ENCODE data around the gene PIEZO2.

Gene PIEZO2

GRCh38 chr18:10950876-10951630 lies 198.3 kb downstream of the PIEZO2 start:
- Histone ChIP-seq H3K36me3 (ENCODE audit: insufficient read depth, low read length) (peaks cover 4% of the 10 kb centered on the region; the same call in 1 of the 2 replicates), H3K9me2 (ENCODE audit: low read depth, low read length) (no peaks in the 10 kb centered on the region), H4K20me1 (ENCODE audit: insufficient read depth, low read length) (no peaks in the 10 kb centered on the region), H3F3A (ENCODE audit: insufficient read depth, low read length) (no peaks in the 10 kb centered on the region), H2AFZ (ENCODE audit: low read length) (no peak overlapping the region), H3K4me1 (ENCODE audit: insufficient read depth, low read length, severe bottlenecking) (peaks cover 78% of the 10 kb centered on the region), H3K4me2 (ENCODE audit: low read length) (peak overlapping the region; percentile 60), H3K79me2 (ENCODE audit: insufficient read depth, low read length) (no peaks in the 10 kb centered on the region), H3K27me3 (ENCODE audit: insufficient read depth, low read length) (no peaks in the 10 kb centered on the region), H3K27ac (ENCODE audit: low read depth, low read length, poor library complexity, severe bottlenecking) (peak overlapping the region; percentile 97), H3K9ac (ENCODE audit: low read length) (peak overlapping the region; percentile 71), H3K4me3 (ENCODE audit: low read depth, low read length, poor library complexity, severe bottlenecking) (peak overlapping the region; percentile 57), H3K9me3 (ENCODE audit: low read length) (peaks cover 11% of the 10 kb centered on the region)
- no peak for TF ChIP-seq EZH2 (IDR thresholded peaks at IDR 0.05; ENCODE audit: borderline replicate concordance, low read length)
- no peak for TF ChIP-seq CTCF (IDR thresholded peaks at IDR 0.05; ENCODE audit: low read length)

- Histone ChIP-seq H4K20me1 (ENCODE audit: insufficient read depth, low read length) (no peaks in the 10 kb centered on the region), H3K27me3 (ENCODE audit: insufficient read depth, low read length) (no peaks in the 10 kb centered on the region), H3F3A (ENCODE audit: insufficient read depth, low read length) (no peaks in the 10 kb centered on the region), H3K4me2 (ENCODE audit: low read length) (peak overlapping the region; percentile 60), H3K36me3 (ENCODE audit: insufficient read depth, low read length) (peaks cover 4% of the 10 kb centered on the region; the same call in 1 of the 2 replicates), H3K9ac (ENCODE audit: low read length) (peak overlapping the region; percentile 71), H2AFZ (ENCODE audit: low read length) (no peak overlapping the region), H3K4me1 (ENCODE audit: insufficient read depth, low read length, severe bottlenecking) (peaks cover 70% of the 10 kb centered on the region), H3K9me3 (ENCODE audit: low read length) (peaks cover 19% of the 10 kb centered on the region), H3K27ac (ENCODE audit: low read depth, low read length, poor library complexity, severe bottlenecking) (peak overlapping the region; percentile 97), H3K79me2 (ENCODE audit: insufficient read depth, low read length) (no peaks in the 10 kb centered on the region), H3K9me2 (ENCODE audit: low read depth, low read length) (no peaks in the 10 kb centered on the region), H3K4me3 (ENCODE audit: low read depth, low read length, poor library complexity, severe bottlenecking) (peak overlapping the region; percentile 57)
- TF ChIP-seq EZH2 (IDR thresholded peaks at IDR 0.05; ENCODE audit: borderline replicate concordance, low read length), result no peak
- no peak for TF ChIP-seq CTCF (IDR thresholded peaks at IDR 0.05; ENCODE audit: low read length)
These were observed 199.1 kb downstream of the PIEZO2 start for GRCh38 chr18:10950080-10950875.

- Histone ChIP-seq H4K20me1 (ENCODE audit: insufficient read depth, low read length) (no peaks in the 10 kb centered on the region), H3F3A (ENCODE audit: insufficient read depth, low read length) (no peaks in the 10 kb centered on the region), H3K4me1 (ENCODE audit: insufficient read depth, low read length, severe bottlenecking) (peaks cover 64% of the 10 kb centered on the region), H2AFZ (ENCODE audit: low read length) (no peak overlapping the region), H3K79me2 (ENCODE audit: insufficient read depth, low read length) (no peaks in the 10 kb centered on the region), H3K9me3 (ENCODE audit: low read length) (peaks cover 23% of the 10 kb centered on the region), H3K9me2 (ENCODE audit: low read depth, low read length) (no peaks in the 10 kb centered on the region), H3K9ac (ENCODE audit: low read length) (peak overlapping the region; percentile 71), H3K4me3 (ENCODE audit: low read depth, low read length, poor library complexity, severe bottlenecking) (peak overlapping the region; percentile 57), H3K27me3 (ENCODE audit: insufficient read depth, low read length) (no peaks in the 10 kb centered on the region), H3K36me3 (ENCODE audit: insufficient read depth, low read length) (peaks cover 4% of the 10 kb centered on the region; the same call in 1 of the 2 replicates), H3K27ac (ENCODE audit: low read depth, low read length, poor library complexity, severe bottlenecking) (peak overlapping the region; percentile 97), H3K4me2 (ENCODE audit: low read length) (peak overlapping the region; percentile 60)
- TF ChIP-seq CTCF (IDR thresholded peaks at IDR 0.05; ENCODE audit: low read length) (no peak), EZH2 (IDR thresholded peaks at IDR 0.05; ENCODE audit: borderline replicate concordance, low read length) (no peak)
These were observed 199.7 kb downstream of the PIEZO2 start for GRCh38 chr18:10949655-10950054.

Data from OCI-LY1 (cell line).